T47D (cell line): ENCODE data around the gene CDK19.

Experiments
- DNase-seq, 2 experiments: peaks; one replicate each; pipeline versions ENCODE4 v3.0.0 to v3.0.0-alpha.2; 2011 to 2012; ENCODE audit warnings: low read depth in 1 of 2, low spot score in 1 of 2
- JUND ChIP-seq: IDR thresholded peaks from 2 replicates; pipeline ENCODE4 v1.6.1; 2012; ENCODE audit warnings: low read depth
- in situ Hi-C: cut with HindIII; loops from 2 replicates; pipeline ENCODE4 v1.10.0; 2016; ENCODE audit warnings: low sequenced_read_pairs, low pct_unique_long_range_greater_than_20kb

CDK19 gene

GRCh38 chr6:110800839-110801196, 14.5 kb downstream of the CDK19 start:
- no peak for DNase-seq
- no peak for TF ChIP-seq JUND
- in situ Hi-C loops = no loop called here

GRCh38 chr6:110800196-110800838, 15.0 kb downstream of the CDK19 start:
- TF ChIP-seq JUND = no peak
- DNase-seq = no peak
- in situ Hi-C loops = no loop called here

- in situ Hi-C loops = no loop called here
- TF ChIP-seq JUND = no peak
- no peak for DNase-seq
These were observed 15.6 kb downstream of the CDK19 start for GRCh38 chr6:110799655-110800054.

DNA sequence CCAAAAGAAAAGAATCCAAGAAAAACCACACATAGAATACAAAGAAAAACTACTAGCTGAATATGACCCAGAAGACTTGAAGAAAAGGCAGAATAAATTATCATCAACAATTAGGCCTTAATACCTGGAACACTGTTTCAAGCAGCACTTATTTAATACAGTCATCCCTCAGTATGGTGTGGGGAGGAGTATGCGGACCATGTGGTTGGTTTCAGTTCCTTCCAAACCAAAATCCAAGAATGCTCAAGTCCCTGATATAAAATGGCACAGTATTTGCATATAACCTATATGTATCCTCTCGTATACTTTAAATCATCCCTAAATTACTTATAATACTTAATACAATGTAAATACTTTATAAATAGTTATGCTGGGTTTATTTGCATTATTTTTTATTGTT, 16.1 kb downstream of the CDK19 start:
- DNase-seq = no peak
- in situ Hi-C loops = no loop called here
- no peak for TF ChIP-seq JUND

- no peak for TF ChIP-seq JUND
- in situ Hi-C loops = no loop called here
- DNase-seq = no peak
These were observed 20.0 kb downstream of the CDK19 start for GRCh38 chr6:110795271-110795670.

- no peak for TF ChIP-seq JUND
- in situ Hi-C loops = no loop called here
These were observed 28.6 kb downstream of the CDK19 start for GRCh38 chr6:110786696-110787095.

GRCh38 chr6:110786271-110786670, 29.0 kb downstream of the CDK19 start:
- no peak for DNase-seq
- in situ Hi-C loops = no loop called here
- no peak for TF ChIP-seq JUND

More at GRCh38 chr6:110786696-110787095, 28.6 kb downstream of the CDK19 start:
- no peak for DNase-seq

GRCh38 chr6:110784610-110784979, 30.7 kb downstream of the CDK19 start:
- in situ Hi-C loops = no loop called here
- no peak for DNase-seq
- TF ChIP-seq JUND = no peak

GRCh38 chr6:110781522-110782214, 33.6 kb downstream of the CDK19 start:
- in situ Hi-C loops = no loop called here
- TF ChIP-seq JUND = no peak
- no peak for DNase-seq

DNA sequence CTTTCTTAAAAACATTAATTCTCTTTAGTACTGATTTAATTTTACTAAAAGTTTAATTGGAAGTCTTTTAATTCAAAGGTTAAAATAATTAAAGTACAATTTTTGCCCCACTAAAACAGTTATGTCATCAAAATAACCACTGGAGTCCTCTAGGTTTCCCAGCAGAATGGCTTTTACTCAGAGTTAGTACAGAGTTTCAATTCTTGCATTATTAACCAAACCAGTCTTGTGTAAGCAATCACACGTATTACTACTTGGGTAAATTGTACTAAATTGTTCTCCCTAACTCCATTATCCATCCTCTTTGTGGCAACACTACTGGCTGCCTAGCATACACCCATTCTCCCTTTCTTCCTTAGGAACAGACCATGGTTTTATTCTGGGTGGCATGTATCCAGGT, 36.9 kb downstream of the CDK19 start:
- TF ChIP-seq JUND = no peak

DNA sequence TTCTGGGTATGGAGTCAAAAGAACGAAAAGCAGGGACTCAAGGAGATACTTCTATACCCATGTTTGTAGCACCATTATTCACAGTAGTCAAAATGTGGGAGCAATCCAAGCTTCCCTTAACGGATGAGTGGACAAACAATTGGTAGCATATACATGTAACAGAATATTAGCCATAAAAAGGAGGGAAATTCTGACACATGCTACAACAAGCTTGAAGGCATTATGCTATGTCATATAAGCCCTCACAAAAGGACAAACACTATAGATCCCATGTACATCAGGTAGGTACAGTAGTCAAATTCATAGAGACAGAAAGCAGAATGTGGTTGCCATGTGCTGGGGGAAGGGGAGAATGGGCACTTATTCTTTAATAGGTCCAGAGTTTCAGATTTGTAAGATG, 37.6 kb downstream of the CDK19 start:
- no peak for DNase-seq
- TF ChIP-seq JUND = no peak
- in situ Hi-C loops = no loop called here

More for the DNA sequence above, 36.9 kb downstream of the CDK19 start:
- DNase-seq = no peak
- in situ Hi-C loops = no loop called here

DNA sequence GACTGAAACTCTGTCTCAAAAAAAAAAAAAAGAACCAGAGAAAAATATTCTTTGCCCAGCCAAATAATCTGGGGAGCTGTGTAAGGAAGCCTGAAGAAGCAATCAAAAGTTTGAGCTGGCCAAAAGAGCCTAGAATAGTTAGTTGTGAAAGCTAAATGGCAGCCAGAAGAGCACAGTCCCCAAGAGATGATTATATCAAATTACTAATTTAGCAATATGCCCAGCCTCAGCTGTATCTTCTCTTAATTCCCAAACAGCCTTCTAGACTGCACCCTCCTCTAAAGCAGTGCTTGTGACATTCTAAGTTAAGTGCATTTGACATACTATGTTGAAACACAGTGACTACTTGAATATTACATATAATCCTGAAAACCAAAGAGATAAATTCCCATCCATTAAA, 38.9 kb downstream of the CDK19 start:
- DNase-seq = no peak
- in situ Hi-C loops = no loop called here
- no peak for TF ChIP-seq JUND

GRCh38 chr6:110769923-110770322, 45.3 kb downstream of the CDK19 start:
- TF ChIP-seq JUND = no peak
- DNase-seq = no peak

GRCh38 chr6:110768057-110768456, 47.2 kb downstream of the CDK19 start:
- no peak for DNase-seq
- in situ Hi-C loops = no loop called here
- no peak for TF ChIP-seq JUND

More at GRCh38 chr6:110769923-110770322, 45.3 kb downstream of the CDK19 start:
- in situ Hi-C loops = no loop called here
